Esophagus muscularis mucosa (tissue), 4 donors: ENCODE results near the gene CCDC40. TPM values are rescaled to one million over a fixed set of nuclear protein-coding genes. Genes with fewer than 3 reads are reported as not detected.

ENCODE experiments used
- DNase-seq: peaks from one replicate; pipeline ENCODE4 v3.0.0-alpha.2; 2017; ENCODE audit errors: extremely low spot score
- H3K27ac ChIP-seq, 4 donors: fragments of 200-600 bp; sonication (generic); replicated peaks in 1 of 4; 1 replicate in 3 of 4; 2 replicates in 1 of 4; pipeline ENCODE4 v1.5.1; 2016 to 2019; ENCODE audit warnings: mild to moderate bottlenecking in 1 of 4
- H3K27me3 ChIP-seq, 4 donors: fragments of 200-600 bp; sonication (generic); one replicate each; pipeline versions ENCODE4 v1.5.1 to v1.6.0; 2016 to 2019
- H3K36me3 ChIP-seq, 4 donors: fragments of 200-600 bp; sonication (generic); one replicate each; pipeline ENCODE4 v1.5.1; 2016 to 2019
- H3K4me1 ChIP-seq, 4 donors: fragments of 200-600 bp; sonication (generic); one replicate each; pipeline ENCODE4 v1.5.1; 2016 to 2019
- H3K4me3 ChIP-seq, 4 donors: fragments of 200-600 bp; sonication (generic); 1 replicate in 2 of 4; 2 replicates in 2 of 4; pipeline ENCODE4 v1.5.1; 2016 to 2019; ENCODE audit warnings: mild to moderate bottlenecking in 4 of 4, moderate library complexity in 1 of 4
- H3K9me3 ChIP-seq, 4 donors: fragments of 200-600 bp; sonication (generic); 1 replicate in 3 of 4; 2 replicates in 1 of 4; pipeline ENCODE4 v1.5.1; 2016 to 2019
- EP300 ChIP-seq: sonication (generic); formaldehyde crosslinking; IDR thresholded peaks from one replicate; pipeline ENCODE4 v1.6.1; 2017; ENCODE audit warnings: antibody characterized with exemption
- POLR2A ChIP-seq: fragments of 450-650 bp; IDR thresholded peaks from one replicate; pipeline ENCODE4 v1.6.1; 2017; ENCODE audit warnings: antibody characterized with exemption, moderate library complexity, mild to moderate bottlenecking, low read depth
- POLR2AphosphoS5 ChIP-seq, 2 donors: sonication (generic); formaldehyde crosslinking; IDR thresholded peaks; one replicate each; pipeline ENCODE4 v1.6.1; 2017; ENCODE audit warnings: antibody characterized with exemption in 2 of 2
- WGBS: methylation state at CpG from one replicate; pipeline ENCODE4 v1.1.5; 2018; 5-methylcytosine and 5-hydroxymethylcytosine counted together
- intact Hi-C: fragments of 100-400 bp; cut with DNase I; formaldehyde crosslinking; loops from one replicate; pipeline ENCODE4 v1.15.1; 2023
- total RNA-seq, 4 donors: library from RNA; depleted of rRNA; stranded (reverse); fragments of >200 nt; gene quantifications; one replicate each; pipeline versions ENCODE4 v1.1.0 to v1.2.1, GENCODE V29; 2016
- TF ChIP-seq, protein P1 (sequence below), 3 experiments: fragments of 200-600 bp in 2 of 3; fragments of 450-650 bp in 1 of 3; sonication (generic) in 2 of 3; IDR thresholded peaks; one replicate each; pipeline ENCODE4 v1.5.1; 2017 to 2019; ENCODE audit warnings: antibody characterized with exemption in 3 of 3, mild to moderate bottlenecking in 2 of 3, moderate library complexity in 1 of 3

The CCDC40 gene
- total RNA-seq, 4 donors from 2014 or later, result 4.9 to 9.5 (median 7.8) TPM

DNA sequence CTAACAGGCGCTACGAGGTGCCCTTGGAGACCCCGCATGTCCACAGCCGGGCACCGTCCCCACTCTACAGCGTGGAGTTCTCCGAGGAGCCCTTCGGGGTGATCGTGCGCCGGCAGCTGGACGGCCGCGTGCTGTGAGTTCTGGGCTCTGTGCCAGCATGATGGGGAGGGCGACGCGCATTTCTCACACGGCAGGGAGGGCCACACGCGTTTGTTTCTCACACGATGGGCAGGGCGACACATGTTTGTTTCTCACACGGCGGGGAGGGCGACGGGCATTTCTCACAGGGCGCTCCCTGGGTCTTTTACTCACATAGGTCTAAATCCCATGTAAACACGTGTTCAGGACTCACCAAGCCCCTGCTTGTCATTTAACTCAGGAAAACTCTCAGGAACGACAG, 69.3 kb downstream of the CCDC40 start:
- TF ChIP-seq POLR2A (no peak), POLR2AphosphoS5 (IDR thresholded peaks at IDR 0.05) (peak in 1 of 2 donors; percentile 15), EP300 (no peak)
- TF ChIP-seq, protein P1, sequence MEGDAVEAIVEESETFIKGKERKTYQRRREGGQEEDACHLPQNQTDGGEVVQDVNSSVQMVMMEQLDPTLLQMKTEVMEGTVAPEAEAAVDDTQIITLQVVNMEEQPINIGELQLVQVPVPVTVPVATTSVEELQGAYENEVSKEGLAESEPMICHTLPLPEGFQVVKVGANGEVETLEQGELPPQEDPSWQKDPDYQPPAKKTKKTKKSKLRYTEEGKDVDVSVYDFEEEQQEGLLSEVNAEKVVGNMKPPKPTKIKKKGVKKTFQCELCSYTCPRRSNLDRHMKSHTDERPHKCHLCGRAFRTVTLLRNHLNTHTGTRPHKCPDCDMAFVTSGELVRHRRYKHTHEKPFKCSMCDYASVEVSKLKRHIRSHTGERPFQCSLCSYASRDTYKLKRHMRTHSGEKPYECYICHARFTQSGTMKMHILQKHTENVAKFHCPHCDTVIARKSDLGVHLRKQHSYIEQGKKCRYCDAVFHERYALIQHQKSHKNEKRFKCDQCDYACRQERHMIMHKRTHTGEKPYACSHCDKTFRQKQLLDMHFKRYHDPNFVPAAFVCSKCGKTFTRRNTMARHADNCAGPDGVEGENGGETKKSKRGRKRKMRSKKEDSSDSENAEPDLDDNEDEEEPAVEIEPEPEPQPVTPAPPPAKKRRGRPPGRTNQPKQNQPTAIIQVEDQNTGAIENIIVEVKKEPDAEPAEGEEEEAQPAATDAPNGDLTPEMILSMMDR (IDR thresholded peaks at IDR 0.05), result no peak
- no peaks in the 10 kb centered on the region for H3K9me3 ChIP-seq
- H3K27ac ChIP-seq, result no peak overlapping the region
- H3K36me3 ChIP-seq, result peaks cover 0 to 44% (median 21%) of the 10 kb centered on the region in 4 donors
- peaks cover 10 to 35% (median 22%) of the 10 kb centered on the region in 4 donors for H3K4me1 ChIP-seq
- intact Hi-C loops, result no loop called here
- H3K27me3 ChIP-seq, result no peaks in the 10 kb centered on the region
- no peak for DNase-seq
- 69% methylated on average over 21 of the region's 29 CpGs for WGBS
- no peak overlapping the region for H3K4me3 ChIP-seq

DNA sequence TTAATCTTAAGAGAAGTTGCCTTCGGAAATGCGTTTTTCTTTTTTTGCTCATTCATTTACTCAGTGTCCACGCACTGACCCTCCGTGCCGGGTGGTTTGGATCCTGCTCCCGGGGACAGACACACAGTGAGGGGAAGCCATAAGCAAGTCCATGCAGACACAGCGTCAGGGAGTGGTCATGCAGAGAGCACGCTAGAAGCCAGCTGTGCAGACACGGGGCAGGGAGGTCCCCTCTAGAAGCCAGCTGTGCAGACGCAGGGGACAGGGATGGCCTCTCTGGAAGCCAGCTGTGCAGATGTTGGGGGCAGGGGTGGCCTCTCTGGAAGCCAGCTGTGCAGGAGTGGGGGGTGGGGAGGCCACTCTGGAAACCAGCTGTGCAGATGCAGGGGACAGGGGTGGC, 69.7 kb downstream of the CCDC40 start:
- DNase-seq, result no peak
- intact Hi-C loops, result no loop called here
- WGBS, result 70% methylated on average over 10 of the region's 10 CpGs
- Histone ChIP-seq H3K27ac (no peak overlapping the region), H3K27me3 (no peaks in the 10 kb centered on the region), H3K4me3 (no peak overlapping the region), H3K36me3 (peaks cover 0 to 48% (median 21%) of the 10 kb centered on the region in 4 donors), H3K9me3 (no peaks in the 10 kb centered on the region), H3K4me1 (peaks cover 8 to 31% (median 20%) of the 10 kb centered on the region in 4 donors)
- TF ChIP-seq EP300, result no peak
- TF ChIP-seq, protein P1 (IDR thresholded peaks at IDR 0.05), result no peak
- no peak for TF ChIP-seq POLR2A
- TF ChIP-seq POLR2AphosphoS5 (IDR thresholded peaks at IDR 0.05), result no peak

GRCh38 chr17:80106751-80107150, 70.3 kb downstream of the CCDC40 start:
- Histone ChIP-seq H3K4me3 (no peak overlapping the region), H3K27ac (no peak overlapping the region), H3K9me3 (no peaks in the 10 kb centered on the region), H3K36me3 (peaks cover 0 to 54% (median 23%) of the 10 kb centered on the region in 4 donors), H3K27me3 (no peaks in the 10 kb centered on the region), H3K4me1 (peaks cover 8 to 30% (median 19%) of the 10 kb centered on the region in 4 donors)
- intact Hi-C loops, result no loop called here
- no peak for TF ChIP-seq EP300
- TF ChIP-seq, protein P1 (IDR thresholded peaks at IDR 0.05), result no peak
- no peak for TF ChIP-seq POLR2AphosphoS5 (IDR thresholded peaks at IDR 0.05)
- TF ChIP-seq POLR2A, result no peak
- DNase-seq, result no peak
- 91% methylated on average over 11 of the region's 12 CpGs for WGBS

DNA sequence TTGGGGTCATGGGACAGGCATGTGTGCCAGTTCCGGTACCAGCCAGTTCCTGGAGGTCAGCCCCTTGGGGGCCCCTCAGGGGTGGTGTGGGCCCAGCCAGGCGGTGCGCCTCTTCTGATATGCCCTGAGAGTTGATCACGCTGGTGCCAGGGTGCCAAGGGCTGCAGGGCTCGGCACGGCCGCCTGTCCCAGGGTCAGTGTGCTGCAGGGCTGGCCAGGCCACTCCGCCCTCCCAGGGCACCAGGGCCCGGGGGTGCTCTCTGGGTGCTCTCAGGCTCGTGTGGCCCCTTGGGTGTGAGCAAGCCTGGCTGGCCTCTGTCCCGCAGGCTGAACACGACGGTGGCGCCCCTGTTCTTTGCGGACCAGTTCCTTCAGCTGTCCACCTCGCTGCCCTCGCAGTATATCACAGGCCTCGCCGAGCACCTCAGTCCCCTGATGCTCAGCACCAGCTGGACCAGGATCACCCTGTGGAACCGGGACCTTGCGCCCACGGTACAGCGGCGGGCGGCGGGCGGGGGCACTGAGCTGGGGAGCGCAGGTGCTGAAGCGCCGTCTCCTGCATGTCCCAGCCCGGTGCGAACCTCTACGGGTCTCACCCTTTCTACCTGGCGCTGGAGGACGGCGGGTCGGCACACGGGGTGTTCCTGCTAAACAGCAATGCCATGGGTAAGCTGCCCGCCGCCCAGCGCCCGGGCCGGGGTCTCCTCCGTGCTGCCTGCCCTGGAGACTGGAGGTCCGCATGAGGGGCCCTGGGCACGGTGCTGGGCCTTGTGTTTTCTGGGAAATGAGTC, 71.0 kb downstream of the CCDC40 start:
- TF ChIP-seq, protein P1 (IDR thresholded peaks at IDR 0.05), result no peak
- TF ChIP-seq POLR2A (no peak), EP300 (no peak), POLR2AphosphoS5 (IDR thresholded peaks at IDR 0.05) (no peak)
- no peak overlapping the region for H3K27ac ChIP-seq
- peaks cover 0 to 61% (median 29%) of the 10 kb centered on the region in 4 donors for H3K36me3 ChIP-seq
- no peaks in the 10 kb centered on the region for H3K27me3 ChIP-seq
- WGBS, result 96% methylated on average over 32 of the region's 46 CpGs
- intact Hi-C loops, result no loop called here
- no peaks in the 10 kb centered on the region for H3K9me3 ChIP-seq
- DNase-seq, result no peak
- no peak overlapping the region for H3K4me3 ChIP-seq
- peaks cover 1 to 23% (median 12%) of the 10 kb centered on the region in 4 donors for H3K4me1 ChIP-seq
